Caco-2 (cell line): ENCODE measurements around the gene ZNF710. TPM values are rescaled to one million over a fixed set of nuclear protein-coding genes. Genes with fewer than 3 reads are reported as not detected.

Experiments
- BruUV-seq: library from RNA; stranded (reverse); fragments of 400-500 nt; replicated peaks from 2 replicates; lab custom pipeline; 2021; lab: Mats Ljungman, UMichigan
- CTCF ChIA-PET: fragments of 300-600 bp; sonication (Branson Sonifier 250); formaldehyde crosslinking; loops from one replicate; lab custom pipeline; 2022; ENCODE audit warnings: antibody characterized with exemption; lab: Charles Lee
- POLR2A ChIA-PET: fragments of 300-600 bp; sonication (Branson Sonifier 250); formaldehyde crosslinking; loops from one replicate; lab custom pipeline; 2022; ENCODE audit warnings: antibody characterized with exemption; lab: Charles Lee
- DNase-seq, 2 experiments: peaks; one replicate each; pipeline versions ENCODE4 v3.0.0 to v3.0.0-alpha.2; 2020 to 2022
- H3K27me3 ChIP-seq: replicated peaks from 2 replicates; pipeline ENCODE4 v1.6.0; 2011; ENCODE audit warnings: low read length; ENCODE audit not compliant: control insufficient read depth, insufficient read depth
- H3K36me3 ChIP-seq: 2 replicates; pipeline ENCODE4 v1.5.1; 2011; ENCODE audit warnings: low read length; ENCODE audit not compliant: control insufficient read depth, insufficient read depth
- H3K4me1 ChIP-seq: fragments of 250-450 bp; sonication (Bioruptor Pico); 2 replicates; pipeline ENCODE4 v1.5.1; 2020; ENCODE audit warnings: mild to moderate bottlenecking
- H3K4me3 ChIP-seq: 2 replicates; pipeline ENCODE4 v1.5.1; 2011; ENCODE audit warnings: low read depth, mild to moderate bottlenecking, control low read depth, low read length
- H3K9me3 ChIP-seq: fragments of 250-450 bp; sonication (Bioruptor Pico); 2 replicates; pipeline ENCODE4 v1.5.1; 2020; ENCODE audit warnings: mild to moderate bottlenecking, moderate library complexity
- H3K27ac Mint-ChIP-seq: one replicate; pipeline ENCODE4 v1.8.0; 2022; ENCODE audit warnings: mixed read lengths; ENCODE audit not compliant: unreplicated experiment
- H3K27me3 Mint-ChIP-seq: one replicate; pipeline ENCODE4 v1.8.0; 2022; ENCODE audit warnings: mixed read lengths; ENCODE audit not compliant: insufficient read depth, unreplicated experiment
- H3K36me3 Mint-ChIP-seq: one replicate; pipeline ENCODE4 v1.8.0; 2022; ENCODE audit warnings: mild to moderate bottlenecking, mixed read lengths; ENCODE audit not compliant: insufficient read depth, unreplicated experiment
- H3K4me1 Mint-ChIP-seq: one replicate; pipeline ENCODE4 v1.8.0; 2022; ENCODE audit warnings: low read depth, mixed read lengths; ENCODE audit not compliant: unreplicated experiment
- H3K4me3 Mint-ChIP-seq: one replicate; pipeline ENCODE4 v1.8.0; 2022; ENCODE audit warnings: mild to moderate bottlenecking, moderate library complexity, mixed read lengths; ENCODE audit not compliant: unreplicated experiment
- H3K9me3 Mint-ChIP-seq: one replicate; pipeline ENCODE4 v1.8.0; 2022; ENCODE audit warnings: mixed read lengths; ENCODE audit not compliant: unreplicated experiment
- CTCF ChIP-seq, 2 experiments: fragments of 200-600 bp in 1 of 2; IDR thresholded peaks; 1 replicate in 1 of 2; 2 replicates in 1 of 2; pipeline versions ENCODE4 v1.5.1 to v1.8.0; 2011 to 2022; ENCODE audit warnings: antibody characterized with exemption in 1 of 2, control low read depth in 1 of 2, inconsistent platforms in 1 of 2, low read depth in 1 of 2, low read length in 1 of 2, mild to moderate bottlenecking in 1 of 2, moderate library complexity in 1 of 2; ENCODE audit not compliant: insufficient read depth in 1 of 2, severe bottlenecking in 1 of 2, unreplicated experiment in 1 of 2
- intact Hi-C: fragments of 100-400 bp; cut with micrococcal nuclease; formaldehyde crosslinking; loops from one replicate; pipeline ENCODE4 v1.10.0; 2022; ENCODE audit not compliant: unreplicated experiment
- total RNA-seq: library from RNA; stranded (reverse); gene quantifications from 2 replicates; pipeline ENCODE4 v1.2.3, GENCODE V29; 2022

The ZNF710 gene
- total RNA-seq, 1 experiment from 2014 or later, result 21.4 TPM

DNA sequence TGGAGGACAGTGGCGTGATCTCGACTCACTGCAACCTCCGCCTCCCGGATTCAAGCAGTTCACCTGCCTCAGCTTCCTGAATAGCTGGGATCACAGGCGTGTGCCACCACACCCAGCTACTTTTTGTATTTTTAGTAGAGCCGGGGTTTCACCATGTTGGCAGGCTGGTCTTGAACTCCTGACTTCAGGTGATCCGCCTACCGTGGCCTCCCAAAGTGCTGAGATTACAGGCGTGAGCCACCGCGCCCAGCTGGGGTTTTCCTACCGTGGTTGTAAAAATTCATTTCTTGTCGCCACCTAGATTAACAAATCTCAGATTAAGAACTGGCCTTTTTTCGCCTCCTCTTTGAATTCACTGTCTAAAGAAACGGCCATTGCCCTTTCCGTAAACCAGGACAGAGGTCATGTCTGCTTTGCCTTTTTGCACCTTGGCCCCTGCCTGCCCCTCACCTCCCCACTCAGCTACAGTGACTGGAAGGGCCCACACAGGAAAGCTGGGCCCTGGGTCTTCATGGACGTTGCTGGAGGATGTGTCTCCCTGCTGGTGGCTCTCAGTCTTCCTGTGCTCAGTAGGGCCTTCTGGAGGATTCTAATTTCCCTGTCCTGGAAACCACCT is 17.2 kb downstream of the ZNF710 start:
- Histone ChIP-seq H3K4me3 (no peak overlapping the region), H3K36me3 (no peaks in the 10 kb centered on the region), H3K4me1 (no peaks in the 10 kb centered on the region), H3K27me3 (no peaks in the 10 kb centered on the region), H3K9me3 (no peaks in the 10 kb centered on the region)
- ChIA-PET CTCF (no interaction called here), POLR2A (no interaction called here)
- peaks cover 10% of the 10 kb centered on the region for H3K9me3 Mint-ChIP-seq
- intact Hi-C loops, result no loop called here
- no peaks in the 10 kb centered on the region for H3K36me3 Mint-ChIP-seq
- no peak overlapping the region for H3K4me3 Mint-ChIP-seq
- BruUV-seq, result no TSS peak
- TF ChIP-seq CTCF (IDR thresholded peaks at IDR 0.05; ENCODE audit: insufficient read depth in 1 of 2, low read depth in 1 of 2, low read length in 1 of 2, severe bottlenecking in 1 of 2, unreplicated experiment in 1 of 2), result no peak
- H3K27ac Mint-ChIP-seq, result no peak overlapping the region
- H3K27me3 Mint-ChIP-seq, result no peaks in the 10 kb centered on the region
- no peak for DNase-seq
- peaks cover 5% of the 10 kb centered on the region for H3K4me1 Mint-ChIP-seq

DNA sequence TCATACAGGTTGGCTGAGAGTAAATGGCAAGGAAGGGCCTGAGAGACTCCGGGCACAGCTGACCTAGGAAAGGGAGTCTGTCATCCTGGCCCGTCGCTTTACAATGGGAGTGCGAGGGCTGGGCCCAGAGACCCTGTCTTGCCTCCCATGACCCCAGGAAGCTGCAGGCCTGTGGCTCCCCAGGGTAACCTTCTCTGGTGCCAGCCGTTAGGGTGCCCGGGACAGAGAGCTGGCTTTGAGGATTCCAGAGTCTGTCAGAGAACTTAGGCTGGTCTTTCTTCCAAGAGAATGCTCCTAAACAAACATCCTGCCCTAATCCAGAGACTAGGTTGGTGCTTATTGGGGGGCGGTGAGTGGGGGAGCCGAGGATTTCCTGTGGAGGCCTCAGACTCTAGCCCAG is 18.5 kb downstream of the ZNF710 start:
- Mint-ChIP-seq H3K9me3 (no peaks in the 10 kb centered on the region), H3K4me1 (peaks cover 5% of the 10 kb centered on the region), H3K4me3 (no peak overlapping the region), H3K27ac (no peak overlapping the region), H3K27me3 (no peaks in the 10 kb centered on the region), H3K36me3 (no peaks in the 10 kb centered on the region)
- Histone ChIP-seq H3K4me3 (no peak overlapping the region), H3K9me3 (no peaks in the 10 kb centered on the region), H3K27me3 (no peaks in the 10 kb centered on the region), H3K4me1 (no peaks in the 10 kb centered on the region), H3K36me3 (no peaks in the 10 kb centered on the region)
- POLR2A ChIA-PET, result no interaction called here
- intact Hi-C loops, result no loop called here
- CTCF ChIA-PET, result no interaction called here
- no TSS peak for BruUV-seq
- no peak for DNase-seq
- TF ChIP-seq CTCF (IDR thresholded peaks at IDR 0.05; ENCODE audit: insufficient read depth in 1 of 2, low read depth in 1 of 2, low read length in 1 of 2, severe bottlenecking in 1 of 2, unreplicated experiment in 1 of 2), result no peak

DNA sequence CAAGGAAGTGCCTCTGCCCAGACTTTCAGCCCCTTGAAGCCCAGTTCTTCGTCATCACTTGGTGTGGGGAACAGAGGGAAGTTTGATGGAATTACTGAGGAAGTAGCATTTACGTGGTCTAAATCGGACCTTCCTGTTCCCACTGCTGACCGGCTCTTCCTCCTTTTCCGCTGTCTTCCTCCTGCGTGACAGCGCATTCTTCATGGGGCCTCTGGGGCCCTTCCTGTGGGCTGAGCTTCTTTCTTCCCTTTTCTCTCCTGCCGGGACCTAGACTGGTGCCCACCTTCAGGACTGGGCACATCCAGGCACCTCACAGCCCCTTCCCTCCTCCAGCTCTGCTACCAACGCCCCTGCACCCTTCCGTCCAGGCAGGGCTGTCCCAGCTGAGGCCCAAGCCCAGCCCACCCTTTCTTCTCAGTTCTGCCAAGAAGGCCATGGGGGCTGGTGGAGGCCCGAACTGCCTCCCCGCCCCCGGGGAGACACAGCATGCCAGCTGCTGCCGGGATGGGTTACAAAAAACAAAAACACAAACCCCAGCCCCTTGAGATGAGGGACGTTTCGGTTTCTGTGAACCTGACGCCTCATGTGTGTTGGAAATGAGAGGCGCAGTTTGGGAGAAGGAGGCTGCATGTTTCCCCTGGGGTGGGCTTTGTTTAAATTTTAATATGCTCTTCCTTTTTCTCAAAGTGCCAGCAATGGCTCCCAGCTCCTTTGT is 19.1 kb downstream of the ZNF710 start:
- Histone ChIP-seq H3K4me1 (no peaks in the 10 kb centered on the region), H3K27me3 (no peaks in the 10 kb centered on the region), H3K9me3 (no peaks in the 10 kb centered on the region), H3K36me3 (no peaks in the 10 kb centered on the region), H3K4me3 (no peak overlapping the region)
- H3K27me3 Mint-ChIP-seq, result no peaks in the 10 kb centered on the region
- POLR2A ChIA-PET, result no interaction called here
- TF ChIP-seq CTCF (IDR thresholded peaks at IDR 0.05; ENCODE audit: insufficient read depth in 1 of 2, low read depth in 1 of 2, low read length in 1 of 2, severe bottlenecking in 1 of 2, unreplicated experiment in 1 of 2), result no peak
- no peak overlapping the region for H3K4me3 Mint-ChIP-seq
- no peaks in the 10 kb centered on the region for H3K36me3 Mint-ChIP-seq
- no peak overlapping the region for H3K27ac Mint-ChIP-seq
- no TSS peak for BruUV-seq
- DNase-seq, result no peak
- no peaks in the 10 kb centered on the region for H3K9me3 Mint-ChIP-seq
- H3K4me1 Mint-ChIP-seq, result peaks cover 5% of the 10 kb centered on the region
- CTCF ChIA-PET, result no interaction called here
- intact Hi-C loops, result no loop called here
